Activated CD4-positive, alpha-beta T cell treated with anti-CD3 and anti-CD28 coated beads for 4 hours (primary cell): ENCODE results near the gene AGO4.
"Not testable (repeated sequence)": the region's sequence is repeated elsewhere in the genome, so short reads cannot be mapped to it uniquely, and the experiment has no call there.

ENCODE experiments used
- DNase-seq, 2 donors: peaks; one replicate each; pipeline ENCODE4 v3.0.0-alpha.2; 2020

Gene AGO4

GRCh38 chr1:35812754-35813153 is 4.9 kb downstream of the AGO4 start:
- DNase-seq: not testable (repeated sequence)

- DNase-seq: no peak
These were observed 17.4 kb downstream of the AGO4 start for GRCh38 chr1:35825255-35825654.

GRCh38 chr1:35832276-35832905 is 24.6 kb downstream of the AGO4 start:
- no peak for DNase-seq

GRCh38 chr1:35833395-35833794 is 25.6 kb downstream of the AGO4 start:
- no peak for DNase-seq

- no peak for DNase-seq
These were observed 26.4 kb downstream of the AGO4 start for GRCh38 chr1:35834218-35834617.

- no peak for DNase-seq
These were observed 27.6 kb downstream of the AGO4 start for GRCh38 chr1:35835398-35835797.

GRCh38 chr1:35836734-35837133 is 28.9 kb downstream of the AGO4 start:
- no peak for DNase-seq

- DNase-seq: no peak
These were observed 31.0 kb downstream of the AGO4 start for GRCh38 chr1:35838693-35839245.

GRCh38 chr1:35844826-35845225 is 37.0 kb downstream of the AGO4 start:
- no peak for DNase-seq

GRCh38 chr1:35845766-35846165 is 38.0 kb downstream of the AGO4 start:
- DNase-seq: no peak

- no peak for DNase-seq
These were observed 40.2 kb downstream of the AGO4 start for GRCh38 chr1:35847935-35848565.

- no peak for DNase-seq
These were observed 42.2 kb downstream of the AGO4 start for GRCh38 chr1:35850051-35850450.

- no peak for DNase-seq
These were observed 42.9 kb downstream of the AGO4 start for GRCh38 chr1:35850716-35851115.

- DNase-seq: no peak
These were observed 43.5 kb downstream of the AGO4 start for GRCh38 chr1:35851132-35851869.

- DNase-seq: no peak
These were observed 44.4 kb downstream of the AGO4 start for GRCh38 chr1:35852241-35852640.

- no peak for DNase-seq
These were observed 47.3 kb downstream of the AGO4 start for GRCh38 chr1:35854989-35855700.

GRCh38 chr1:35856964-35857363 is 49.1 kb downstream of the AGO4 start:
- DNase-seq: no peak

- DNase-seq: no peak
These were observed 50.0 kb downstream of the AGO4 start for GRCh38 chr1:35857830-35858229.

GRCh38 chr1:35860696-35861095 is 52.9 kb downstream of the AGO4 start:
- DNase-seq: no peak

GRCh38 chr1:35863136-35863535 is 55.3 kb downstream of the AGO4 start:
- DNase-seq: no peak

- no peak for DNase-seq
These were observed 56.2 kb downstream of the AGO4 start for GRCh38 chr1:35863881-35864625.

GRCh38 chr1:35864813-35865212 is 57.0 kb downstream of the AGO4 start:
- no peak for DNase-seq

- DNase-seq: no peak
These were observed 59.2 kb downstream of the AGO4 start for GRCh38 chr1:35866991-35867390.
